Activated naive CD4-positive, alpha-beta T cell treated with Interleukin-2 at 50 U/mL for 16 hours (primary cell): Measurements from ENCODE around the gene KCNK7.
A peak's percentile ranks its signal among the peaks of the same experiment; 100 is the strongest.
"Not testable (repeated sequence)": the region's sequence is repeated elsewhere in the genome, so short reads cannot be mapped to it uniquely, and the experiment has no call there.

ENCODE experiments used
- DNase-seq: peaks from one replicate; pipeline ENCODE4 v3.0.0-alpha.2; 2020

Gene KCNK7, protein sequence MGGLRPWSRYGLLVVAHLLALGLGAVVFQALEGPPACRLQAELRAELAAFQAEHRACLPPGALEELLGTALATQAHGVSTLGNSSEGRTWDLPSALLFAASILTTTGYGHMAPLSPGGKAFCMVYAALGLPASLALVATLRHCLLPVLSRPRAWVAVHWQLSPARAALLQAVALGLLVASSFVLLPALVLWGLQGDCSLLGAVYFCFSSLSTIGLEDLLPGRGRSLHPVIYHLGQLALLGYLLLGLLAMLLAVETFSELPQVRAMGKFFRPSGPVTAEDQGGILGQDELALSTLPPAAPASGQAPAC

DNA sequence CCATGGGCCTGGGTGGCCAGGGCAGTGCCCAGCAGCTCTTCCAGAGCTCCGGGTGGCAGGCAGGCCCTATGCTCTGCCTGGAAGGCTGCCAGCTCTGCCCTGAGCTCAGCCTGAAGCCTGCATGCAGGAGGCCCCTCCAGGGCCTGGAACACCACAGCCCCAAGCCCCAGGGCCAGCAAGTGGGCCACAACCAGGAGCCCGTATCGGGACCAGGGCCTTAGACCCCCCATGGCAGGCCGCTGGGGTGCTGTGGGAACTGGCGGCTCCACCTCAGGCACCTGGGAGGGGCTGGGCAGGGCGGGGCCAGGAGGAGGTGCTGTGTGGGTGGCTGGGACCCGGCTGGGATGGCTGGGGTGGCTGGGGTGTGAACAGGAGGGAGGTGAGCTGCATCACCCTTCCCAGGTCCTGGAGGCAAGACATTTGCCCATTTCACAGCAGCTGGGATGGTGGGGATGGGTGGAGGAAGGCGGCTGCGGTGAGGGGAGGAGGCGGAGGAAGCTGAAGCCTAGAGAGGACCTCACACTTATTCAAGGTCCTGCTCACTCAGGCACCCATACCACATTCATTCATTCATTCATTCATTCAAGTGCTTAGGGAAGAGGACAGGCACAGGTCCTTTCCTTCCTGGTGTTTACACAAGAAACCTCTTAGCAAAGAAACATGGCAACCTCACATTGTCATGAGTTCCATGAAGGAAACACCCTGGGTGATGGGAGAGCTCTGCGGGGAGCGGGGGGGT, at the start of gene KCNK7:
Gene KCNK7, minus strand, starts transcription at position 258 of the 739 bp plus-strand sequence. Its CDS starts 28 bp downstream, at position 230.
- DNase-seq = no peak

DNA sequence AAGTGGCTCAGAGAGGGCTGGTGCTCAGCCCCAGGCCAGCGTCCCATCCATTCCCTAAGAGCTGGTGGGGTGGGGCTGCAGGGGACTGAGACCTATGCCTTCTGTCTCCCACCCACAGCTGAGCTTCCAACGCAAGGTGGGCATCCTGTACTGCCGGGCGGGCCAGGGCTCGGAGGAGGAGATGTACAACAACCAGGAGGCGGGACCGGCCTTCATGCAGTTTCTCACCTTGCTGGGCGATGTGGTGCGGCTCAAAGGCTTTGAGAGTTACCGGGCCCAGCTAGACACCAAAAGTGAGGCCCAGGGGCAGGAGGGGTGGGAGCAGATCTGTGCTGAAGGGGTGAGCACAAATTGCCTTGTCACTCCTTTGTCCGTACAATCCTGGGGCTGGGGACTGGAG, 49.2 kb upstream of the KCNK7 start:
- no peak for DNase-seq

DNA sequence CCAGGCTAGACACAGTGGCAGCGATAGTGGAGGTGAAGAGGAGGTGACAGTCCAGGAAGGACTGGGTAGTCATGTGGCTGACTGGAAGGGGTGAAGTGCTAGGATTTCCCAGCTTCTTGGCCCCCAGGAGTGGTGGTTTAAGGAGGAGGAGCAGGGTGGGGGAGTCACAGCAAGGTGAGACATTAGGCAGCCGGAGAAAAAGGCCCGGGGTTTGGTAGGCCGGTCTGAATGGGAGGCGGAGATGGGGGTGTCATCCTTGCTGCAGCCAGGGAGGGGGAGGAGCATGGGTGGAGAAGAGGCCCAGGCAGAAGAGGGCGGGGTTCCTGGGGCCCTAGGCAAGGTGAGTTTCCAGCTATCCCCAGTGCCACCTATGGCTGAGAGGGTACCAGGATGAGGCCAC, 48.4 kb upstream of the KCNK7 start:
- no peak for DNase-seq

DNA sequence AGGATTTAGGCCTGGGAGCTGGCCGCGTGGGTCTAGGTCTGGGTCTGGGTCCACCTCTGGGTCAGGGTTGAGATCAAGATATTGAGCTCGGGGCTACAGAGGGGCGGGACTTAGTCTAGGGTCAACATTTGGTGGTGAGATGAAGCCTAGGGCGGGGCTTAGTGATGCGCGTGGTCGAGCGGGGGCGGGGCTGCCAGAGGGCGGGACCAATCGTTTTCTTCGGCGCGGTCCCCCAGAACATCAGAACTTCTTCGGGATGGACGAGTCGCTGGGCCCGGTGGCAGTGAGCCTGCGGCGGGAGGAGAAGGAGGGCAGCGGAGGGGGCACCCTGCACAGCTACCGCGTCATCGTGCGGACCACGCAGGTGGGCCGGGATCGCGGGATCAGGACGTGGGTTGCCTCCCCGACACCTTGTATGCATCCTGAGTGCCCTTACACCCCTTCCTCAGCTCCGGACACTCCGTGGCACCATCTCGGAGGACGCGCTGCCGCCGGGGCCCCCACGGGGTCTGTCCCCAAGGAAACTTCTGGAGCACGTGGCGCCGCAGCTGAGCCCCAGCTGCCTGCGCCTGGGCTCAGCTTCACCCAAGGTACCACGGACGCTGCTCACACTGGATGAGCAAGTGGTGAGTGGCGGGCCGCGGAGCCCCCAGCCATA, 46.5 kb upstream of the KCNK7 start:
- no peak for DNase-seq

DNA sequence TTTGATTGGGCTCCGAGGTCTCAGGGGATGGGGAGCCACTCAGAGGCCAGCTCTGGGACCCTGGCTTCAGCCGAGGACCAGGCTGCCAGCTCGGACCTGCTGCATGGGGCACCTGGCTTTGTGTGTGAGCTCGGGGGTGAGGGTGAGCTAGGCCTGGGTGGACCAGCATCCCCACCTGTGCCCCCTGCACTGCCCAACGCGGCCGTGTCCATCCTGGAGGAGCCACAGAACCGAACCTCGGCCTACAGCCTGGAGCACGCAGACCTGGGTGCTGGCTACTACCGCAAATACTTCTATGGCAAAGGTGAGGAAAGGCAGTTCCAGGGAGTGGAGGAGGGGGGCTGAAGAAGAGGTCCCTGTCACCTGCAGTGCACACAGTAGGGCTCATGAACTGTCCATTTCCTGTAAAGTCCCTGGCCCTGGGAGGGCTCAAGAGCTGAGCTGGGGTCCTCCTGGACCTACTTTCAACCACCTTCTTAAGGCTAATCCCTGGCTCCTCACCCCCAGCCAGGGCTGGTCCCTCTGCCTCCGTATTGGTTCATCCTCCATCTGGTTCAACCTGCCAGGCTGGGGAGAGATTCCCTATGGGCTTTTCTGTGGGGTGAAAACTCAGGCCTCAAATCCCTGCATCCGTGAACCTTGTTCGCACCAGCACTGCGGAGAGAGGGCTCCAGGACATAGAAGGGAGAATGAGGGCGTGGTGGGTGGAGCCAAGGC, 45.9 kb upstream of the KCNK7 start:
- no peak for DNase-seq

DNA sequence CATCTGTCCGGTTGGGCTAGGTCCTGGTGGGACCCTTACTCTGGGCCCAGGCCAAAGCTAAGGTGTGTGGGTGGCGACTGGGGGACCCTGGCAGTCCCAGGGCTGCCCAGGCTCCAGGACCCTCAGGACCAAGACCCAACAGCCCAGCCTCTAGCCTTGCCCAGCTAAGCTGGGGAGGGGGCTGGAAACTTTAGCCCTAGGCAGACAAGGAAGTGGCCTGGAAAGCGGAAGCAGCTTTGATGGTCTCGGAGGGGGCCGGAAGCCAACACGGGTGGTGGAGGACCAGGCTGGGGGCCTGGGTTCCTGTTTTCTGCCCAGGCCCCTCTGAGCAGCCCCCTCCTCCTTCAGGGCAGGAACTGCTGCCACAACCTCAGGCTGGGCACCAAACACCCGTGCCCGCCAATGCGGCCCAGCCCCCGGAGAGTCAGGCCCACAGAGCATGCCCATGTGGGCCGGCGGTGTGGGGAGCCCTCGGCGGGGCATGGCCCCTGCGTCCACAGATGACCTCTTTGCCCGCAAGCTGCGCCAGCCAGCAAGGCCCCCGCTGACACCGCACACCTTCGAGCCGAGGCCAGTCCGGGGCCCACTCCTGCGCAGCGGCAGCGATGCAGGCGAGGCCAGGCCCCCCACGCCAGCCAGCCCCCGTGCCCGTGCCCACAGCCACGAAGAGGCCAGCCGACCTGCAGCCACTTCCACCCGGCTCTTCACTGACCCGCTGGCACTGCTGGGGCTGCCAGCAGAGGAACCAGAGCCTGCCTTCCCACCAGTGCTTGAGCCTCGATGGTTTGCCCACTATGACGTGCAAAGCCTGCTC, 45.1 kb upstream of the KCNK7 start:
- peak; percentile 41 for DNase-seq

DNA sequence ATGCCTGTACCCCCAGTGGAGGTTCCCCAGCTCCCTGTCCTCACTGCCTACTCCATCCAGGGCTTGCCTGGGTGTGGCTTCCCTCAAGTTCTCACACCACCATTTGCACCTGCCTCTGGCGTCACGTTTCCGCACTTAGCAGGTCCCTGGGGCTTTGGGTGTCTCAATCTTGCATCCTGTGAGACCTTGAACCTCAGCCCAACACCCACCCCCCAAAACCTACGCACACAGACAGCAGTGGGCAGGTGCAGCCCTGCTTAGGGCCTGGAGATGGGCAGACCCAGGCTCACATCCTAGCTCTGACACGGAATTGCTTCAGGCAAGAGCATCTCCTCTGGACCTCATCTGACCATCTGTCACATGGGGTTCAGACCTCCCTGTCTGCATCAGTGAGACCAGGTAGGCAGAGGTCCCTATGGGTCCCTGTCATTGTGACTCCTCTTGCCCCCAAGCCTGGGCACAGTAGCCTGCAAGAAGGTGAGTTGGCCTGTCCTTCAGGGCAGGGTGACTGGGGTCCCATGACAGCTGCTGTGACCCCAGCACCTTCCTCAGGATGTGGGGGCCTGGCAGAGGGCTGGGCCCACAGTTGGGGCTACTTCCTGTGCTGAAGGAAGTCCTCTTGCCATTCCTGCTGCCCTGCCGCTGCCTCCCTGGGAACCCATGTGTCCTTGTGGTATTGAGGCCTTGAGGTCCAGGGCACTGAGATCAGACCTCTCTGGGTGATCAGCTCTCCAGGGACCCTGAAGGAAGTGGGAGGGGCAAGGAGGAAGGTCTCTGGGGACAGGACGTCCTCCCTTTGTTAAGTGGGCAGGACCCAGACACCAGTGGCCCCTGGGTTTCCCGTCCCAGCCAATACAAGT, 44.3 kb upstream of the KCNK7 start:
- peak; percentile 57 for DNase-seq

DNA sequence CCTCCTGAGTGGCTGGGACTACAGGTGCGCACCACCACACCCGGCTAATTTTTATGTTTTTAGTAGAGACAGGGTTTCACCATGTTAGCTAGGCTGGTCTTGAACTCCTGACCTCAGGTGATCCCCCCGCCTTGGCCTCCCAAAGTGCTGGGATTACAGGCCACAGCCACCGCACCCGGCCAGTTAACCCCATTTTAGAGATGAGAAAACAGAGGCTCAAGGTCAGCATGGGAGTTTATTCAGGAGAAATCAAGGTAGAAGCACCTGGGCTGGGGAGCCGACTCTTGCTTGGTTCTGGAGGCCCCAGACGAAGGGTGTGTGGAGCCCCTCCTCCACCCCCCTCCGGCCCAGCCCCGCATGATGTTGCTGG, 43.6 kb upstream of the KCNK7 start:
- not testable (repeated sequence) for DNase-seq

DNA sequence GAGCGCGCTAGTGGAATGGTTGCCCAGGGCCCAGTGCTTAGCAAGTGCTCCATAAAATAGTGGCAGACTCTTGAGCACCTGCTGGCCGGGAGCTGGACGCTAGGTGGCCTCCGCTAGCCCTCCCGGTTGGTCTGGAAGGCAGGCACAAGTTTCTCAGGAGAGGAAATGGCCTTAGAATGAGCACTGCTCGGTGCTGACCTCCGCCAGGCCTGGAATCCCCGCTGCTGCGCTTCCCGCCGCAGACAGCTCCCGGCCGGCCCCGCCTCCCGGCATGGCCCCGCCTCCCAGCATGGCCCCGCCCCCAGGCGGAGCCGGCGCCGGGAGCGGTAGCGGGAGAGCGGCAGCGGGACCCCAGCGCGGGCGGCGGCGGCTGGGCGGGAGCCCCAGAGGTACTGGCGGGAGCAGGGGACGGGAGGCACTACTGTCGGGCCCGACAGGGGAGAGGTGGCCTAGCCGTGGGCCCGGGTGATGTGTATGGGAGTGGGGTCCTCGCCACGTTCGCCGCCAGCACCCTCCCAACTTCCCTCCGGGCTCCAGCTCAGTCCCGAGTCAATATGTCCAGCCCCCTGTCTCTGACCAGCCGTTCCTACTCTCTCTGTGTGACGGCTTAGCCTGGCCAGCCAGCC, 42.3 kb upstream of the KCNK7 start, which contains the start of gene SIPA1:
Gene SIPA1, plus strand, starts transcription at position 308 of the 626 bp plus-strand sequence. CDS start 2,821 bp downstream, outside the sequence.
- DNase-seq = peak; percentile 74

DNA sequence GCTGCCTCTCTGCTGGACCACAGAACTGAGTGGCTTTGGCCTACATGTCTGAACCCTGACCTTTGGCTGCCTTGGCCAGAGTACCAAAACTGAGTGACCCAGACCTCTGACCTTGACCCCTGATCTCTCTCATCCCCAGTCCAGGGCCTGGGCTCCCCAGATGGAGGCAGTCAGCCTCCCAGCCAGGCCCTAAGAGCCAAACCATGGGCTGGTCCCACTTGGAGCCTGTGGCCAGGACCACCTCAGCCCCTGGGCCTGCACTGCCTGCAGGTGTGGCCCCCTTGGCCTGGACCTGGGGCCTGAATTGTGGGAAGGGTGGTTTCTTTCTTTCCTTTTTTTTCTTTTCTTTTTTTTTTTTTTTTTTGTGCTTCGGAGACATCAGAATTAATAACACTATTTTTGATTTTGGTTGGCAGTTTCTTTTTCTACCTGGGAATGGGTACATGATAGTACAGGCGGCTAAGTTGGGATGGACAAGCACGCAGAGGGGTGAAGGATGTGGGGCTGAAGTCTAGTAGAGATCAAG, 41.5 kb upstream of the KCNK7 start:
- DNase-seq = no peak

DNA sequence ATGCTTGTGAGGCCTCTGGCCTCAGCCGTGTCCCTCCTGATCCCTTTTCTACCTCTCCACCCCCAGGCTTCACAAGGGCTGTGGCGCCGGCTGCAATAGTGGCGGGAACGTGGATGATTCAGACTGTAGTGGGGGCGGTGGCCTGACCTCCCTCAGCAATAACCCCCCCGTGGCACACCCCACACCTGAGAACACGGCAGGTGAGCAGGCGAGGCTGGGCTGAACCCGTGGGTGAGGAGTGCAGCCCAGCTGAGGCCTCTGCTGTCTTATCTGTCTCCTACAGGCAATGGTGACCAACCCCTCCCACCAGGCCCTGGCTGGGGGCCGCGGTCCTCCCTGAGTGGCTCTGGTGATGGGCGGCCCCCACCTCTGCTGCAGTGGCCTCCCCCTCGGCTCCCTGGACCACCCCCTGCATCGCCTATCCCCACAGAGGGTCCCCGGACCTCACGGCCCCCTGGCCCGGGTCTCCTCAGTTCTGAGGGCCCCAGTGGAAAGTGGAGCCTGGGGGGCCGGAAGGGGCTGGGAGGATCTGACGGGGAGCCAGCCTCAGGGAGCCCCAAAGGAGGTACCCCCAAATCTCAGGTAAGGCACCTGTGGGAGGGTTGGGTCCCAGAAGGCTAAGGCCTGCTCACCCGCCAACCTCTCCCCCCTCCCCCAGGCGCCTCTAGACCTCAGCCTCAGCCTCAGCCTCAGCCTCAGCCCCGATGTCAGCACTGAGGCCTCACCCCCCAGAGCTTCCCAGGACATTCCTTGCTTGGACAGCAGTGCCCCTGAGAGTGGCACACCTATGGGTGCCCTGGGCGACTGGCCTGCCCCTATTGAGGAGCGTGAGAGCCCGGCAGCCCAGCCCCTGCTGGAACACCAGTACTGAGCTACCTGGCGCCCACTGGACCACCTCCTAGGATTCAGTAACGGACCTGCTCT, 40.8 kb upstream of the KCNK7 start:
- DNase-seq = no peak

DNA sequence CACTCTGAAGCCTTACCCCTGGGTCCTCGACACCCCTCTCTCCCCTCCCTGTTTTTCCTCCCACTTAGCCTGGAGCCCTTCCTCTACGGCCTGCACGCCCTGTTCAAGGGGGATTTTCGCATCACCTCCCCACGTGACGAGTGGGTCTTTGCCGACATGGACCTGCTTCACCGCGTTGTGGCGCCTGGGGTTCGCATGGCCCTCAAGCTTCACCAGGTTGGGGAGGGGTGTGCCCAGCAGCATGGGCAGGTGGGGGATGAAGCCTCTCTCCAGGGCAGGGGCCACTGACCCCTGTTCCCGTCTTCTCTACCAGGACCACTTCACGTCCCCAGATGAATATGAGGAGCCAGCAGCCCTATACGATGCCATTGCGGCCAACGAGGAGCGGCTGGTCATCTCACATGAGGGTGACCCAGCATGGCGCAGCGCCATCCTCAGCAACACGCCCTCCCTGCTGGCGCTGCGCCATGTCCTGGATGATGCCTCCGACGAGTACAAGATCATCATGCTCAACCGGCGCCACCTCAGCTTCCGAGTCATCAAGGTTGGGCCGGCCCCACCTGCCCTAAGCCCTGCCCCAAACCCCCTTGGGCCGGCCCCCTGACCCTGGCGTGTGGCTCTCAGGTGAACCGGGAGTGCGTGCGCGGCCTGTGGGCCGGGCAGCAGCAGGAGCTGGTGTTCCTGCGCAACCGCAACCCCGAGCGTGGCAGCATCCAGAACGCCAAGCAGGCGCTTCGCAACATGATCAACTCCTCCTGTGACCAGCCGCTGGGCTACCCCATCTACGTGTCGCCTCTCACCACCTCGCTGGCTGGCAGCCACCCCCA, 39.5 kb upstream of the KCNK7 start:
- DNase-seq = no peak

DNA sequence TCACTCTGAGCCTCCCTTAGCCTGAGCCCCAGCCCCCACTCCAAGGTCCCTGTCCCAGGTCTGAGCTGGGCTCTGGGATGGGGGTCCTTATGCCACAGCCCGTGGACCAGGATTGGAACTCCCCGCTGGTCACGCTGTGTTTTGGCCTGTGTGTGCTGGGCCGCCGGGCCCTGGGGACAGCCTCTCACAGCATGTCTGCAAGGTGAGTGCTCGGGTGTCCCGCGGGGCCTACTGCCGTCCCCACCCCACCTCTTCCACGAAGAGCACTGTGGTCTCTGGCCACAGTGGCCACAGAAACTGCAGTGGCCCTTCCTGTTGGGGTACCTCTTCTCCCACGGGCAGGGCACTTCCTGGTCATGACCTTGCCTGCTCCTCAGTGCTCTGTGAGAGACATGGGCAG, 38.8 kb upstream of the KCNK7 start:
- DNase-seq = no peak

DNA sequence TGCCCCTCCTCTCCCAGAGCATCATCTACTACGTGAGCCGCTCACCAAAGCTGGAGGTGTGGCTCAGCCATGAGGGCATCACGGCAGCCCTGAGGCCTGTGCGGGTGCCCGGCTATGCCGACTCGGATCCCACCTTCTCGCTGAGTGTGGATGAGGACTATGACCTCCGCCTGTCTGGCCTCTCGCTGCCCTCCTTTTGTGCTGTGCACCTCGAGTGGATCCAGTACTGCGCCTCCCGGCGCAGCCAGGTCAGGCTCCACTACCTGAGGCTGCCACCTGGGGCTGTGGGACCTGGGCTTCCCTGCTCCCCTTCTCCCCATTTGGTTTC, 38.5 kb upstream of the KCNK7 start:
- DNase-seq = no peak

DNA sequence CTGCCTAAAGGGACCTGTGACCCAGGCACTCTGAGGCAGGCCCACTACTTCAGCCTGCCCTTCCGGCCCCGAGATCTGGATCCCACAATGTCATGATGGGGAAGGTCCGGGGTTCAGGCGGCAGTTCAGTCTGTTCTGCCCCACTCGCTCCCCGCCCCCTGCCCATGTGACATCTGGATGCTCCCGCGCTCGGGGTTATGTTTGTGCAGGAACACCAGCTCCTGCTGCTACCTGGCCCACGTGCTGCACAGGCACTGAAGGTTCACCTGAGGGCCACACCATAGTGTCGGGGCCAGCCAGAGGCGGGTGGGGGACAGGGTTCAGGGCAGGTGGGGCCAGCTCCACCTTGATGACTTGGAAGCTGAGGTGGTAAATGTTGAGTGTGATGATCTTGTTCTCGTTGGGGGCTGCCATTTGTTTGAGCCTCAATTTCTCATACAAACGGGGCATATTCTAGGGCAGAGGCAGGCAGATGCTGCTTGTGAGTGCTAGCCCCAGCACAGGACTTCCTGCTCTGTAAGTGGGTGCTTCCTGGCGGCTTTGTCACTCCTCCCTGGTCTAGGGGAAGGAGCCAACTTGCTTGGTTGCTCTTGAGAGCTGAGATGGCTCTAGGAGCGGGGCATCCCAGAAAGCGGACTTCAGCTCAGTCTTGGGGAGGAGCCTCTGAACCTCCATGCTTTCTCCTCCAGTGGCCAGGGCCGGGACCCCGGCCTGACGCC, 37.9 kb upstream of the KCNK7 start:
- no peak for DNase-seq

DNA sequence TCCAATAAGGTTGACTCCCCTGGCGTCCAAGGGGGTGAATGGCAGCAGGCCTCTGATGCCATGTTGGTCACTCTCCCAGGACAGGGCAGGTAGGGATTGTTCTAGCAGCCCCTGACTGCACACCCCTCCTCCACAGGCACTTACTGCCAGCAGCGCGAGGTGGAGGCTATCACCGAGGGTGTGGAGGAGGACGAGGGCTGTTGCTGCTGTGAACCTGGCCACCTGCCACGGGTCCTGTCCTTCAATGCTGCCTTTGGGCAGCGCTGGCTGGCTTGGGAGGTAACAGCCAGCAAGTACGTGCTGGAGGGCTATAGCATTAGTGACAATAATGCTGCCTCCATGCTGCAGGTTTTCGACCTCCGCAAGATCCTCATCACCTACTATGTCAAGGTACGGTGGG, 34.6 kb upstream of the KCNK7 start:
- no peak for DNase-seq

DNA sequence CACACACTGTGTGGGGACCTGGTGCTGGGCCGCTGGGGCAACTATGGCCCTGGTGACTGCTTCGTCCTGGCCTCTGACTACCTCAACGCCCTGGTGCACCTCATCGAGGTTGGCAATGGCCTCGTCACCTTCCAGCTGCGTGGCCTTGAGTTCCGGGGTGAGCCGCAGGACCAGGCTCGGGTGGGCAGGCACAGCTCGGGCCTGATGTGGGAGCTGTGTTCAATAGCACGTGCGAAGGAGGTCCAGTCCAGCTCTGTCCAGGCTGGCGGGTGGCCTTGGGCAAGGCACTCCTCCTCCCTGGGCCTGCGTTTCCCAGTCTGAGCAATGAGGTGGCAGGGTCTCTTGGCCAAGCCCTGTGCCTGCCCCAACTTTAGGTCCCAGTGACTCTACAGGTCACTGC, 34.0 kb upstream of the KCNK7 start:
- no peak for DNase-seq

DNA sequence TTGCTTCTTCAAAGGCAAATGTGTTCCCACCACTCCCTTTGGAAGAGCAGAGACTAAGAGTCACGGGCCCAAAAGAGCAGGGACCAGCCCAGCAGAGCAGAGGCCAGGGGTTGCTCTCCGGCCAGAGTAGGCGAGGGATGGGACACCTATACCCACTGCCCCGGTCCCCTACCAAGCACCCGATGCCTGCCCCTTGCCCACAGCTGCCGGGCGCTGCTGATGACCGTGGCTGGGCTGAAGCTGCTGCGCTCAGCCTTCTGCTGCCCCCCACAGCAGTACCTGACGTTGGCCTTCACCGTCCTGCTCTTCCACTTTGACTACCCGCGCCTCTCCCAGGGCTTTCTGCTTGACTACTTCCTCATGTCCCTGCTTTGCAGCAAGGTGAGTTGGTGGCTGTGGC, 31.6 kb upstream of the KCNK7 start:
- no peak for DNase-seq
